NCI-H1436 (cell line): Measurements from ENCODE around the gene SFXN1.

Experiments used
- DNase-seq: peaks from one replicate; lab custom pipeline; 2025; lab: John Stamatoyannopoulos, UW

SFXN1 gene

DNA sequence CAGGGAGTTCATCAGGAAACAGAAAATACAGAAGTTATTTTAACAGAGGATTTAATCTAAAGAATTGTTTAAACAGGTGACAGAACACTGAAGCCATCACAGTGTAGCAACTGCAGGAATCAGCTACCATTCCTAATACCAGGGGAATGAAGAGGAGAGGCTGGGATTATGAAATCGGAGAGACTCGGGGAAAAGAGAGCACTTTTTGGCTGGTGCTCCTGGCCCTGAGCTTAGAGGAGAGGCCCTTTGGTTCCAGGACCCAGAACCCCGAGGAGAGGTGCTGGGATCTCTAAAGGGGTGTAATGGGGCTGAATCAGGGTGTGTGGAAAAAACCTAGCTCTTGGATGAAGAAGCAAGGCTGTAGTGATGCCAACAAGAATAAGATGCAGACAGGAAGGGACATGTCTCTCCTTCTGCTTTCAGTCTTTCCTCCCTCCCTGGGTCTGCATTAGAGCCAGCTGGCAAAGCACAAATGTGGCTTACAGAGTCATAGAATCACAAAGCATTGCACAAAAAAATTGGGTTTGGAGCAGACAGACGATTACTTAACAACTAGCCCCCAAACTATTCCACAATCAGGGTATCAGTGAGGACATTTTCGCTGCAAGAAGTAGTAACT lies 11.6 kb upstream of the SFXN1 start:
- DNase-seq, result no peak

DNA sequence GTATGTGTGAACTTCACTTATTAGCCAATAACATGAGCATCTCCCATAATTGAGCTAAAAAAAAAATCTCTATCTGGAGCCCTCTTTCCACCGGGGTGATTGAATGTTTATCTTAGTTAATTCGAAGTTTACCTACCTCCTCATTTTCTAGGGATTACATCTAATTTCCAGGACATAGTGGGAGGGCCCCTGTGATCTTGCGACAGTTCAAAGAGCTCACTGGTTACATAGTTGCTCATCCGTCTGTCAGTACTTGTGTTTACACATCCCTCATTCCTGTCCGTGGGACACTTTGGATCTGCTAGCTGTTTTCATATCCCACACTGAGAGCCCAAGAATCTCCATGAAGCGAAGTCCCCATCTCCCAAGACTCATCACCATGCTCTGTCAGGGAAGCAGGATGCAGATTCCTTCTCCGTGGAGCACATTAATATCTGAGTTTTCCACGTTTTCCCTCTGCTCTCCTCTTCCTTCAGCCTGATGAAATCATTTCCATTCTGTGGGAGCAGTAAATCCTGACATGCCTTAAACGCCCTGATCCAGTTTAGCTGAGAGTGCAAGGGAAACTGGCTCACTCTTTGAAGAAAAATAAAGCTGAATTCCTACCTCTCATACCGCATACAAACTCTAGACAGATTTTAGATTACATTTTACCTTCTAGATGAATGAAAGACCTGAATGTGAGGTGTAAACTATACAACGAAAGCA lies 10.2 kb upstream of the SFXN1 start:
- DNase-seq, result no peak

DNA sequence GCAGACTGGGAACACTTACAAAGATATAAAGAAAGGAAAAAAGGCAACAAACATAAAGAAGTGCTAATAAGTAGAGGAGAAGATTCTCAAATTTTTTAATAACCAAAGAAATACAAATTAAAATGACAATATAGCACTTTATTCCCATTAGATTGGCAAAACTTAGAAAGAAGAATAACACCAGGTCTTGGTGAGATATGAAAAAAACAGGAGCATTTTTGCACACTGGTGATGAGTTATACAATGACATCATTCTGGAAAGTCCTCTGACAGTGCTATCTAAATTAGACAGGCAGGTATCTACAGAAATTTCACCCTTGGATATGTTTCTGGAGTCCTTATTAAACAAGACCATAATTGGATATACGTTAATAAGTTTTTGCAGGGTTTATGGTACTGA lies 9.5 kb upstream of the SFXN1 start:
- DNase-seq, result no peak

DNA sequence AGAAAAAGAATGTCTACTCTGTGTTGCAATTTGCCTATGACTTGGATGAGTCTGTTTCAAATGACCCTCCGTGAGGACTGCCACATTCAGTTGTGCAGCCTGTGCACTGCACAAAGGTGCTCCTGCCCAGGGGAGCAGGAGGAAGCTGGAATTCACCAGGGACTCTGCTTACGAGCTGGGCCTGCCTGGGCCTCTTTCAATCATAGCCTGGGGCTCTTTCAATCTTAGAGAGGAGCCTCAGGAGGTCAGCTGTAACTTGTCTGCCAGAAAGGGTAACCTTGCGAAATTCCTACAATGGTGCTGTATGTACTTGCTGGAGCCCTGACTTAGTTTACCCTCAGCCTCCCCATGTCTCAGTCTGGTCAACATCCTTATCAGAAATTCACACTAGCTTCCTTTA lies 8.4 kb upstream of the SFXN1 start:
- DNase-seq, result no peak

DNA sequence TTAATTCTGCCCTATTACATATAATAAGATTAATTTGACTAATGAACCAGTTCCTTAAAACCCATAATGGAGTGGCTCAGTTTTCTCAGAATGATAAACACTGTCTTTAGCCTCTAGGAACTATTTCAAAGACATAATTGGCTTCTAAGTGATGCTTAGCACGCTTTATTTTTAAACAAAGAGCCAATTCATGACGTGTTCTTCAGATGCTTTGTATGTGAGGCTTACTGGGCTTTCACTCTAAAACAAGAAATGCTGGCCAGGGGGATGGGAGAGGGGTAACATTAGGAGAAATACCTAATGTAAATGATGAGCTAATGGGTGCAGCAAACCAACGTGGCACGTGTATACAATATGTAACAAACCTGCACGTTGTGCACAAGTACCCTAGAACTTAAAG lies 7.6 kb upstream of the SFXN1 start:
- DNase-seq, result peak; percentile 41

DNA sequence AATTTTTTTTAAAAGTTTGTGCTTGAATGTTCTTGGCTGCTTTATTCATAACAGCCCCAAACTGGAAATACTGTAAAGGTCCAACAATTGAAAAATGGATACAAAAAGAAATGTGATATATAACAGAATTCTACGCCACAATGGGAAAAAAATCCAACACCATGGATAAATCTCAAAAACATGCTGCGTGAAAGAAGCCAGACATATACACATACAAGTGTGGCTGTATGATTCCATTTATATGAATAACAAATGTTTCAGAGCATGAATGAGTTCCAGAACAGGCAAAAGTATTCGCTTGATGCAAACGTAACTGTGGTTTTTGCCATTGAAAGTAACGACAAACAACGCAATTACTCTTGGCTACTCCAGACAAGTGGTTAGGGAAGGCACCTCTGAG lies 7.2 kb upstream of the SFXN1 start:
- no peak for DNase-seq

DNA sequence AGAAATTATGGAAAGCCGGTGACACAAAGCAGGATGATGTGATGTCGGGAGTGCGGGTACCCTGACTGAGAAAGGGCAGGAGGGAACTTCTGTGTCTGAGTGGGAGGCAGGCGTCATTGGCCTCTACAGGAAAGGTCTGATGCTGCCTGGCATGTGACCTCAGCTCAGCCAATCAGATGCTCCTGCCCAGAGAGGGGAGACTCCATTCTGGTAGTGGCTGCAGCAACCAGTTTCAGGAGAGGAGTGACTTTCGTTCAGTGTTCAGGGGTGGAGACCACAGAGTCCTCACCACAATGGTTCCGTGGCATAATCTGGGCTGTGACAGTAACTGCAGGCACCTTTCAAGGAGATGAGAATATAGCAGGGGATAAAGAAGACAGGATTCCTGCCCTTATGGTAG lies 6.7 kb upstream of the SFXN1 start:
- peak; percentile 25 for DNase-seq

DNA sequence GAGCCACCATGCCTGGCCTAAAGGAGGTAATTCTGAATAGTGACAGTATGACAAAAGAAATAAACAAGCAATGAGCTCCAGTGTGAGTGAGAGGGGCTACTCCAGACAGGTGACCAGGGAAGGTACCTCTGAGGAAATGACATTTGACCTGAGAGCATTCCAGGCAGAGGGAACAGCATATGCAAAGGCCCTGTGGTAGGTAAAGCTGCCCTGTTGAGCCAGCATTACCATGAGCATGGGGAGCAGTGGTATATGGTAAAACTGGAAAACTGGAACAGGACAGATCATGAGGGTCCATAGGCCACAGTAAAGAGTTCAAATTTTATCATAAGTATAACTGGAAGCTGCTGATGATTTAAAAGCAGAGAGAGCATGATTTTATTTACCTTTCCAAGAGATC lies 6.0 kb upstream of the SFXN1 start:
- DNase-seq, result no peak

DNA sequence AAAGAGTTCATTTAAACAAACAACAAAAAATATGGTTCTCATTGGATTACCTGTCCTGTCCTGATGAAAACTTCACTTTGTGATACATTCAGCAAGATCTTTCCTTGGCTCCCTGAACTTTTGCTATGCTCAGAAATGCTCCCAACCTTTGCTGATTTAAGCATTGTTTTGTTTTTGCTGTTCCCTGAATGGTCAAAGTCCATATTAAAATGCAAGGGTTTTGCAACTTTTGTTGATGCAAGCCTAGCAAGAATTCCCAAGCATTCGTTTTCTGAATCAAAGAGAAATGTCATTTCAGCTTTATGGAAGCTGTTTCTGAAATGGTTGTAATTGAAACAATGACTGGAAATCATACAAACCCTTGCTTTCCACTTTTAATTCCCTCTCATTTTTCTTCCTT lies 3.1 kb upstream of the SFXN1 start:
- DNase-seq, result no peak

DNA sequence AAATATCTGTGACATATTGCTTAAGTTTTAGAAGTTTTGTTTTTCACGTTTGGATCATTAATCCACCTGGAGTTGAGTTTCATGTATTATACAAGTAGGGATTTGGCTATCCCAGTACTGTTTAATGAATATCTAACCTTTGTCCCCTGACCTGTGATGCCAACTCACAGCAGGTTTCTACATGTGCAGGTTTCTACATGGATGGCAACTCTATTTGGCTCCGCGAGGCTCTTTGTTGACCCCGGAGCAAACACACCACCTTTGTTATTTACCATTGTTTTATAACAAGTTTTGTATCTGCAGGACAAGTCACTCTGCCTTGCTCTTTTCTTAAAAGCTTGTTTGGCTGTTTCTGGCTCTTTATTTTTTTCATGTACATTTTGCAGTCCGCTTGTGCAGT lies 920 bp upstream of the SFXN1 start:
- DNase-seq, result no peak

DNA sequence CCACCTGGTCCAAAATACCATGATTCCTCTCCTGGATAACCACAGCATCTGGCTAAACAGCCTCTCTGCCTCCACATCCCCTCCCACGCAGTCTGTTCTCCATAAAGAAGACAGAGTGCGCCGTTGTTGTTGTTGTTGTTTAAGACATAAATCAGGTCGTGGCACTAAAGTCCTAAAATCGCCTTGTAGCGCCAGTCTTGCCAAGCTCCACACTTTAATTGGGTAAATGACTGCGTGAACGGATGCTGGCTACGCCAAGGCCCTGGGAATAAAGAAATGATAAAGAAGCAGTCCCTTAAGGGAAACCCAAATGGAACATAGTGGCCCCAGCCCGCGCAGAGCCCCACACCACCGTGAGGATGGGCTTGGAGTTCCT lies 364 bp upstream of the SFXN1 start:
- no peak for DNase-seq

DNA sequence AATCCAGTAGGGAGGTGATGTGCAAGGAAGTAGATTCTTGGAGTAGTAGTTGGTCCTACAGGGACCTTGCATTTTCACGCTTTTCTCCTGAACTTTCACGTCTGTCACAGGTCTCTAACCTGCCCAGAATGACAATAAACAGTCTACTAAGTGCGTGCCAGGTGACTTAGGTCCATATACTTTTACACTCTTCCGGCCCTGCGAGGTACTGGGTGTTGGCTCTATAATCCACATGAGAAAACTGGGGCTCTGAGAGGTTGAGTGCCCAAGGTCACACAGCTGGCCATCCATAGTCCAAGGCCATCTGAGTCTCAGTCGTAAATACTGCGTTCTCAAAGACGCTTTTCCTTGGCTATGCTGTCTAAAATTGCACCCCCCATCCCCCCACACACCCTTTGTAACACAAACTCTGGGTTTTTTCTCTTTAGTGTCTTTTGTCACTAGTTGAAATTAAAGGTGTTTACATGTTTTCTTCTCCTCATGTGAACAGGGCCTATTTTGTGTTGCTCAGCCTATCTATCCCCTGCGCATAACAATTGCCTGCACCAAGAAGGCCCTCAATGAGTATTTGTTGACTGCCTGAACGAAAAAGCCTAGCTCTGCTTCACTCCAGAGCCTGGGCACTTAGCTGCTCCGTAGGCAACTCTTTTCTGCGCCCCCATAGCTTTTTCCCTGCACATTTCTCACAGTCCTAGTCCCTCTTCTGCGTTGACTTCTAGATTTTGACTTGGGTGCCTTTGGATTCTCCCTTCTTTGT lies 943 bp downstream of the SFXN1 start:
- no peak for DNase-seq

DNA sequence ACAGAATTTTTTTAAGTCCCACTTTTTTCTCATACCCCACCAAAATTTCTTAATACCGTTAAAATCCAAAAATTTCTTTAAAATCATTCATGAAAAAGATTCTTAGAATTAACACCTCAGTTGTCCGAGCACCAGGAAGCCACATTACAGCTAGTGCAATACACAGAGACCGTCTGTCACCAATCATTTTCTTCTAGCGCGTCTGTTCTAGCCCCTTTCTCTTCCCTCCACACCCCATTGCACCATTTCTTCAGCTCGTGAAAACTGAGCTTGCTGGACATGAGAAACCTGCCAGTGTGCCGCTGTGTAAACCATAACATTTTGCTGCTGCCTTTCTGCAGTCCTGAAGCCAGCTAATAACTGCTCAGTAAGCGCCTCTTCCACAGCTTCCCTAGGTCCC lies 5.0 kb downstream of the SFXN1 start:
- no peak for DNase-seq

DNA sequence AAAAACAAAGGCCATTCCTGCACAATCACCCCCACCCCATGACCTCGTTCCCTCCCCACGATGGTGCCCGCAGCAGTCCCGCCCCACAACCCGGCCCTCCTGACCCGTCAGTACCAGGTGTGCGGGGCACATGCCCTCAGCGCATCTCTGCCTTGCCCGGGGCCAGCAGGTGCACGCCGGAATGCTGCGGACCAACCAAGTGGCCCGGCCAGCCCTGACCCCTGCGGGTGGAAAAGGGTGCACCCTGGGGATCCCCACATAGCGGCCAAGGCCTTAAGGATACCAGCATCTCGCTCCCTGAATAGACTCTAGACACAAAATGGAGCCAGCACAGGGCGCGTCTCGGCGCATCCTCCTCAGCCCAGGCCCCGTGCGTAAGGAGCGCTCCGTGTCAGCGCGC lies 6.0 kb downstream of the SFXN1 start:
- DNase-seq, result no peak

DNA sequence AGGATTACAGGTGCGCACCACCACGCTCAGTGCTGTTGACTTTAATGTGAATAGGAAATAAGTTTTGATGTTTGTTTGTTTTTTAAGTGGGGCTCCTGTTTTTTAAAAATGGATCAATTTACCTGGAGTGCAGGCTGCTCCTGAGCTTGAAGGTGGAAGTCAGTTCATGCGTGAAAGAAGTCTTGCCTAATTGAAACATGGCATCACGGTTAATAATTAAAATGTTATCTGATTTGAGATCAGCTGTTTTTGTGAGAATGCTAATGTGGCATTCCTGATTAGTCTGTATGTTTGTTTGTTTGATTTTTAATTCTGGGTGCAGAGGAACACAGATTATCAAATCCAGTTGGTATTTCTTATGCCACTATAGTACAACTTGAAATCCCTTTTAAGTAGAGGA lies 6.5 kb downstream of the SFXN1 start:
- DNase-seq, result no peak

DNA sequence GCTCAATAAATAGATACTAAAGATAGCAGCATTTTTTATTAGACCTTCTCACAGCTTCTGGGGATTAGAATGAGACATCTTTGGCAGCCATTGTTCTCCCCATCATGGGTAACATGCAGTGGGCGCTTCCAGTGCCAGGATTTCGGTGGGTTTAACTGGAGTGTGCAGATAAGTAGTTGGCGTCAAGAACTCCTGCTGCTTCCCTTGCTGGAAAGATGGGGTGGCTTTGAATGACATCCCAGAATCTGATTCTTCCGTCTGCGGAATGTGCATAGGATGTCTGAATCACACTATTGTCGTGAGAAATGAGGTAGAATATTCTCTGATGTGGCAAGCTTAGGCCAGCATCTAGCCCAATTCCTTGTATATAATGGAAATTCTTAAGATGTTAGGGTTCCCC lies 7.3 kb downstream of the SFXN1 start:
- no peak for DNase-seq

DNA sequence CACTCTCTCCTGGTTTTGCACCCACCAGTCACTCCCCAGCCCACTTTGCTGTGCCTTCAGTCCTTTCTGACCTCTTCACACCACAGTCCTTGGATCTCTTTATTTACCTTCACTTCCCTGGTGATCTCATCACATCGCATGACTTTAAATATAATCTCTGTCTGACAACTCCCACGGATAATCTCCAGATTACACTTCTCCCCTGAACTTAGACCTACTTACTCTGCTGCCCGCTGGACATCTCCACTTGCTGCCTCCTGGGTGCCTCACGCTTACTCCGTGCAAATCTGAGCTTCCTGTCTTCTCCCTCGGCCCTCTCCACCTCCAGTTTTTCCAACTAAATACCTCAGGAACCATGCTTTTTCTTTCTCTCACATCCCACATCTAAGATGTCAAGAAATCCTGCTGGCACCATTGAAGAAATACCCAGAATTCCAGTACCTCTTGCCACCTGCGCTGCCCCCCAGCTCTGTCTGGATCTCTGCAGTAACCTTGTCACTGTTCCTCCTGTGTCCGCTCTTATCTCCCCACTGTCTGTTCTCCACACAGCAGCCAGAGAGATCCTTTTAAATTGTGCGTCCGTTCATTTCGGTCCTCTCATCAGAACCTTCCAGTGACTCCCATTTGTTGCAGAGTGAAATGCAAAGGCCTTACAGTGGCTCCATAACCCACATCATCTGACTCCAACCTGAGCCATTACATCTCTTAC lies 9.3 kb downstream of the SFXN1 start:
- DNase-seq, result no peak

DNA sequence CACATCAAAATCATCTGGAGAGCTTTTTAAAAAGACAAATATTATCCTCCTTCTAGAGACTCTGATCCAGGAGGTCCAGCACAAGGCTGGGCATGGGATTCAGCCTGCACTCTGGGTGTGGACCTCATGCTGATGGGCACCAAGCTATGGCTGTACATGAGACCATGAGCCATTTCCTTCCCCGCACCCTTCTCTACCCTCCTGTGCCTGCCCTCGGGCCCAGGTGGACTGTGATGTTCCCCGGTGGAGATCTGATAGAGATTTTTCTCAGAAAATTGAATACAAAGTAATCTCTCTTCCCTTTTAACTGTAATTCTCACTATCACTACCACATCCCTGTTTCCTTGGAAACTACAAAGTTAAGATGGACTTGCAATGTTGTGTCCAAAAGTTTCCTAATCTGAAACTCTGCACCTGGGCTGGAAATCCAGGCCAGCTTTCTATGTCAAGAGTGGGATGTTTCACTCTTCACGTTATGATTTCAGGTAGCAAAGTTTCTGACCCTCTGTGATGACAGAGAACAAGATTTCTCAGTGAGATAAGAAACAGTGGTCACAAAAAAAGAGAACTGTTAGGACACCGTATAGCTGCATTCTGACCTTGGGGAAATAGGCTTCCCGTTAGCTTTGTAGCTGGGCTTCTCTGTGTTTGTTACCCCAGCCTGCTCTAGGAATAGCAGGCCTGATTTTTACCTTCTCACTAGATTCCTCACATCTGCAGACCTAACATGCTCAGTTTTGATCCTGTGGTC lies 11.5 kb downstream of the SFXN1 start:
- no peak for DNase-seq

DNA sequence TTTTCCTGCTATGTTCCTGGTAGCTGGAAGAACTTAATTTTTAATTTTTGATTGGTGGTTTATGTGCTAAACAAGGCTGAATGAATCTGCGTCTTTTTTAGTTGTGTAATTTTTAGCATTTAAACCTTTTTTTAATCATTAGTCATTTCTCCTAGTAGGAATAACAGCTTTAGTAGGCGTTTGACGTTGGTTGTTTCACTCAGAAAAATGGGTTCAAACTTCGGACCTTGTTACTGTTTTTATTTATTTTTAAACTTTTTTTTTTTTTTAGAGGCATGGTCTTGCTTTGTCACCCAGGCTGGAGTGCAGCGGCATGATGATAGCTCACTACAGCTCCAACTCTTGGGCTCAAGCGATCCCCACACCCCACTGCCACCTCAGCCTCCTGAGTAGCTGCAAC lies 12.9 kb downstream of the SFXN1 start:
- DNase-seq, result no peak

DNA sequence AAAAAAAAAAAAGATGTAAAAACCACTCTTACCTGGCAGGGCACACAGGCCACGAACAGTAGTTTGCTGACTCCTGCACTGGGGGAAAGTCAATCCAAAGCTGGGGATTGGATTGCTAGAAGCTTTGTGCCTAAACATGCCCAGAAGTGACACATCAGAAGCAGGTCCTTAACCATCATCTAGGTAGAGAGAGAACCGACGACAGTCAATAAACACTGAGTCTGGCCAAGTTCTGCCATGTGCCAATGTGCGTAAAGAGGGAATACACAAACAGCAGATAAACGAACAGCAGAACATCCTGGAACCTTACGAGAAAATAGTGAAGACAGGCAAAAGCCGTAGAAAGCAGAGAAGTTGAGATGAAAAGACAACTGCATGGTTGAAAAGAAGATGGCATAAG lies 14.9 kb downstream of the SFXN1 start:
- no peak for DNase-seq

DNA sequence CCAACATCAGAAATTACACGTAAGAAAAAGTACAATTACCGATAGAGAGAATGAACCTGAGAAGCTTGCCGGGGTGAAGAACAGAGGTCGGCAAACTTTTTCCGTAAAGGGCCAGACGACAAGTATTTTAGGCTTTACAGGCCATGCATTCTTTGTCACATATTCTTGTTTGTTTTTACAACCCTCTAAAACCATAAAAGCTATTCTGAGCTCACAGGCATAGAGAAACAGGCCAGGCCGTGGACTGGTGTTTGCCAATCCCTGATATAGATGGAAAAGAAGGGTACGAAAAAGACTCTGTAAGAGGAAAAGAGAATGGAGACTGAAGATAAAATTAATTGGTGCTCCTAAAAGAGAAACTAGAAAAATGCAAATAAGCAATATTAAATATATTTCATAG lies 15.4 kb downstream of the SFXN1 start:
- DNase-seq, result no peak
